KG1 (cell line): Measurements from ENCODE around the gene EPB41L4A.
"Not testable (repeated sequence)": the region's sequence is repeated elsewhere in the genome, so short reads cannot be mapped to it uniquely, and the experiment has no call there.

Source experiments
- DNase-seq: peaks from one replicate; lab custom pipeline; 2025; lab: John Stamatoyannopoulos, UW

Gene EPB41L4A

GRCh38 chr5:112253478-112254250, 165.4 kb downstream of the EPB41L4A start:
- no peak for DNase-seq

DNA sequence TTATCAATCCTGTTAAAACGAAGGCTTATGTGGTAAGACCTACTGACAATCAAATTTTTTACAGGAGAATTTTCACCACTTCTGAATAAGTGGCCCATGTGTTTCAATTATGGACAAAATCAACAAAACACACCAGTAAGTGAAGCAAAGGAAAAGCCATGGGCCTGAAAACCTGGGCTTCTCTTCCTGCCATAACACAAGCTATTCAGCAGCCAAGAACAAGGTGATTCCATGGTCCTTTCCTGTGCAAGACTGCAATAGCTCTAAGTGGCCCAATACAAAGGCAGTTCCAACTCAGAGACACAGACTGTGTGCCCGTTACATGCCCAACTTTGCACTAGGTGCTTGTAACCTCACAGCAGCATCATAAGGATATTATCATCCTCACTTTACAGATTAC, 168.5 kb downstream of the EPB41L4A start:
- DNase-seq, result no peak

- DNase-seq, result no peak
These were observed 170.5 kb downstream of the EPB41L4A start for GRCh38 chr5:112248623-112249022.

GRCh38 chr5:112247960-112248359, 171.1 kb downstream of the EPB41L4A start:
- no peak for DNase-seq

DNA sequence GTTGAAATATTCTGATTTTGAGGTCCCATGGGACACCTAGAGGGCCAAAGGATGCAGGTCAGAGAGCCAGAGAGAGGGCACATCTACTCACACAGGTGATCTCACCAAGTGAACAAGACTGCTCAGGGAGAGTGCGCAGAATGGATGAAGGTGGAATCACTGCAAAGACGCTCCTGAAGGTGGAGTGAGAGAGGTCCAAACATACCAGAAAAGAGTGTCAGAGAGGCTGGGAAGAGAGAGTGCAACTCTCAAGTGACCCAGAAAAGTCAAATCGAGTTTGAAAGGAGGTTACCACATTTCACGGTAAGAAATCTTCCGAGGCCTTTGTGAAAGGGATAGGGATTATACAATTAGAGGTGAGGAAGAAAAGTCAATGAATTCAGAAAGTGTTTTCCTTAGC, 173.4 kb downstream of the EPB41L4A start:
- DNase-seq, result no peak

- DNase-seq, result no peak
These were observed 179.1 kb downstream of the EPB41L4A start for GRCh38 chr5:112239996-112240395.

GRCh38 chr5:112238473-112238872, 180.6 kb downstream of the EPB41L4A start:
- no peak for DNase-seq

DNA sequence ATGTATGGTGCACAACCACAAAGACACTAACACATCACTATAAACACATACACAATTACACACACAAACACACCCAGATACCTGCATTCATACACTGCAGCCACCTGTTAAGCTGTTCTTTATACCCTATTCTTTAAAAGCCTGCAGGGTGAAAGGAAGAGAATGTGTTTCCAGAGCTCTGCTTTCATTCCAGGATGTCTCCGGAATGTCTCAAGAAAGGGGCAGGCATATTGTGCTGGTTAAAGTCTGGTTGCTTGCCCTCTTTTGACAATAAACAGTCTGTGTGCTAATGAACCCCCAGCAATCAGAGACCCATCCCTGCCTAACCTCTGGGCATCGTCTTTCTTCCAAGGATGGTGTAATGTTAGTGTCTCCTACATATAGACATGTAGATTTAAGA, 181.6 kb downstream of the EPB41L4A start:
- no peak for DNase-seq

- DNase-seq, result no peak
These were observed 185.1 kb downstream of the EPB41L4A start for GRCh38 chr5:112234000-112234399.

DNA sequence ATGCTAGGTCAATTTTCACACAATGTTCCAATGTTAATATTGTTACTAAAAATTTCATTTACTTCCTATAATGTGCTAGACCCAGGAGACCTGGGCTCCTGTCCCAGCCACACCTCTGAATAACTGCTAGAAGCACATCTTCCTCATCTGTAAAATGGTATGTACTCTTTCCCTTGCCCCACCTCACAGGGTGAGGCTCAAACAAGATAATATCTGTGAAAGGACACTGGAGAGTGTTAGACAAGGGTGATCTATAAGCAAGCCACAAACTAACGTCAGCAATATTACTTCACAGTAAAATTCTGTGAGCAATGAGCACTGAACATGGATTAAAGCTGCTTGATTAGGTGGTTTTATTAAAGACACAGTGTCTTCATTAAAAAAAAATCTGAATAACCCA, 186.4 kb downstream of the EPB41L4A start:
- DNase-seq, result no peak

- no peak for DNase-seq
These were observed 188.5 kb downstream of the EPB41L4A start for GRCh38 chr5:112230606-112231005.

DNA sequence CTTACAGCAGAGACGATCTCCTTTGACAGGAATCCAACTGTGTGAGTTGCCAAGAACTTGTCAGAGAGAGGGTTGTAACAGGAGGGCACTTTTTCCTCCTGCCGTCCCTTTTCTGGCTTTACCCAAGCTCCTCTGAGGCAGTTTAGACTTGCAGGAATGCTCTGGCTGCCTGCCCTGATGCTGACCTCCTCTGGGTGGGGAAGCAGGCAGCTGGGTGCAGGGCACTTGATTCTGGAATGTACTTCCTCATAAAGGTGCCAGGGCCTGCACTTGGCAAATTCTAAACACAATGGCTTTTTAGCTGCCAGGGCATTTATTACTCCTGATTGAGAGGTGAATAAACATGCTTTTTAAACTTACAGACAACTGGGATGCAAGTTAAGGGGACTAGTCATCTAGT, 190.4 kb downstream of the EPB41L4A start:
- DNase-seq, result no peak

GRCh38 chr5:112227911-112228631, 191.0 kb downstream of the EPB41L4A start:
- DNase-seq, result no peak

- DNase-seq, result no peak
These were observed 192.9 kb downstream of the EPB41L4A start for GRCh38 chr5:112226215-112226614.

DNA sequence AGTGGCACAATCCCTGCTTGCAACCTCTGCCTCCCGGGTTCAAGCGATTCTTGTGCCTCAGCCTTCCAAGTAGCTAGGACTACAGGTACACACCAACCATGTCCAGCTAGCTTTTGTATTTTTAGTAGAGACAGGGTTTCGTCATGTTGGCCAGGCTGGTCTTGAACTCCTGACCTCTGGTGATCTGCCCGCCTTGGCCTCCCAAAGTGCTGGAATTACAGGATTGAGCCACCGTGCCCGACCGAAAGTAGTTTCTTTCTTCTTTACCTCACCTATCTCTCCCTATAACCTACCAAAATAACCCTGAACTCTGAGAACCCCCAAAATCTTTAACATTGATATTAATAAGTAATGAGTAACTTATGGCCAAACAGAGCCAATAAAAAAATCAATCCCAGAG, 196.1 kb downstream of the EPB41L4A start:
- DNase-seq, result not testable (repeated sequence)

DNA sequence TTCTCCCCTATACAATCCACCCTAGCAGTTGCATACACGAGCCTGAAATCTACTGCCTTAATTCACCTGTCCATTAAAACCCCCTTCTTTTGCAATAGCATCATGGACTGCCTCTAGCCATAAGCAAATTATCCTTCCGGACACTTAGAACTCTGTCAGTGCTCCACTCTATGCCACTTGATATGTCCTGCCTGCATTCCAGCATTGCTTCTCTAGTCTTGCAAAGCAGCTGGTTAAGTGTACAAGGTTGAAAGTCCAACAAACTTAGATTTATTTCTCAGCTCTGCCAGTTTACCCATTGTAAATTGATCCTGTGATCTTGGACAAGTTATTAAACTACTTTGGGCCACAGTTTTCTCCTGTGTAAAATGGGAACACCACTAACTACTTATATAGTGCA, 197.9 kb downstream of the EPB41L4A start:
- DNase-seq, result no peak

DNA sequence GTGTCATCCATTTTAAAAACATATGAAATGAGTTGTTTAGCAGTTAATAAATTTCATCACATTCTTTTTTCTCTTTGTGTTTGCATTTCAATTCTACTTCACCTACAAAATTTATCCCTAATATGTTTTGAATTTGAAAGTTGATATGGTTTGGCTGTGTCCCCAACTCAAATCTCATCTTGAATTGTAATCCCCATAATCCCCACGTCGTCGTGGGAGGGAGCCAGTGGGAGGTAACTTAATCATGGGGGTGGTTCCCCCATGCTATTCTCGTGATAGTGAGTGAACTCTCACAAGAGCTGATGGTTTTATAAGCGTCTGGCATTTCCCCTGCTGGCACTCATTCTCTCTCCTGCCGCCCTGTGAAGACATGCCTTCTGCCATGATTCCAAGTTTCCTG, 200.1 kb downstream of the EPB41L4A start:
- DNase-seq, result no peak

DNA sequence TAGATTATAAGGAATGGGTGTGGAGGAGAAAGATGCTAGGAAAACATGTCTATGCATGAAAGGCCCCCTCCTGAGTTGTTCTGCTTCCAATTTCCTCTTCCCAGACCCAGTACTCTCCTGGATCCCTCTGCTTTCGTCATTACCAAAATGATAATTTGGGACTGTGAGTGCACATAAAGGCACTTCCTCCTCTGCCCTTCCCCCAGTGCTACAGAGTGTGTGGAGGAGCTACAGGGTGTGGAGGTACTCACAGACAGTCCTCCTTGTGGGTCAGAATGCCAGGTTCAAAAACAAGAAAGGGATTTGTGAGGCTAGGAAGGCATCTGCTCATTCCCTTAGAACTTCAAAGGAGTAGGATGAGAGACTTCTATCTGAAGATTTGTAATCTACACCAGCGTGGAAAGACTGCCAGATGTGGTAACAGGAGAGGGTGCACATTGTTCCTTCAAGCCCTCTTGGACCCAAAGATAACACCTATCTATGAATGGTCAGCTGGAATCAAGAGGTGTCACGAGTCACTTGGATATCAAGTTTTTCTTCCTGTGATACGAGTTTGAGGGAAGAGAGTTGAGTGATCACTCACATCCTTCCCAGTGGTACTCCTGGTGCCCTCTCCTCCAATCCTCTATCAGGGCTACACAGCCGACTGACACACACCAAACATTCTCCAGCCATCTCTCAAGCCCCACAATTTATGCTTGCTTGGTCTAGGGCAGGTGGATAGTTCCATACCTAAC, 201.1 kb downstream of the EPB41L4A start:
- DNase-seq, result no peak

DNA sequence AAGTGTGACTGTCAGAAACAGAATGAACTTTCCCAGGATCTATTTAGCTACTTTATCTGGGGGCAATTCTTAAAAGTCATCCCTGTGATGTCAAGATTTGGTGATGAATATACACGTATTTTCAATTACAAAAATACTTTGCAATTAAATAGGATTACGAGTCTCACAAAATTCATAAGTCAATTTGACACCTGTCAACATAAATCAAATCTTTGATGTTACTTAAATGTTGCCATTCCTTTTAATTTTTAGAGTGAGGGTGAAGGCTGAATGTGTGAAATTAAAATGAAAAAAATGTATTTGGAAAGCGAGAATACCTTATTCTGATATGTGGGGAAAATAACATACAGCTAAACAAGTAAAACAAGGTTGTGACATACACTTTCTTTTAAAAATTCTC, 202.9 kb downstream of the EPB41L4A start:
- DNase-seq, result no peak

GRCh38 chr5:112210430-112211005, 208.6 kb downstream of the EPB41L4A start:
- no peak for DNase-seq

GRCh38 chr5:112208699-112209615, 210.1 kb downstream of the EPB41L4A start:
- no peak for DNase-seq
